SIG-M5 treated with dmso at 0.1 percent for 504 hours (cell line): Measurements from ENCODE around the gene PRKAG2.

Source experiments
- DNase-seq: peaks from one replicate; lab custom pipeline; 2025; ENCODE audit not compliant: unreplicated experiment; lab: John Stamatoyannopoulos, UW

The PRKAG2 gene

GRCh38 chr7:151603951-151604350 lies 273.0 kb downstream of the PRKAG2 start:
- DNase-seq, result no peak

DNA sequence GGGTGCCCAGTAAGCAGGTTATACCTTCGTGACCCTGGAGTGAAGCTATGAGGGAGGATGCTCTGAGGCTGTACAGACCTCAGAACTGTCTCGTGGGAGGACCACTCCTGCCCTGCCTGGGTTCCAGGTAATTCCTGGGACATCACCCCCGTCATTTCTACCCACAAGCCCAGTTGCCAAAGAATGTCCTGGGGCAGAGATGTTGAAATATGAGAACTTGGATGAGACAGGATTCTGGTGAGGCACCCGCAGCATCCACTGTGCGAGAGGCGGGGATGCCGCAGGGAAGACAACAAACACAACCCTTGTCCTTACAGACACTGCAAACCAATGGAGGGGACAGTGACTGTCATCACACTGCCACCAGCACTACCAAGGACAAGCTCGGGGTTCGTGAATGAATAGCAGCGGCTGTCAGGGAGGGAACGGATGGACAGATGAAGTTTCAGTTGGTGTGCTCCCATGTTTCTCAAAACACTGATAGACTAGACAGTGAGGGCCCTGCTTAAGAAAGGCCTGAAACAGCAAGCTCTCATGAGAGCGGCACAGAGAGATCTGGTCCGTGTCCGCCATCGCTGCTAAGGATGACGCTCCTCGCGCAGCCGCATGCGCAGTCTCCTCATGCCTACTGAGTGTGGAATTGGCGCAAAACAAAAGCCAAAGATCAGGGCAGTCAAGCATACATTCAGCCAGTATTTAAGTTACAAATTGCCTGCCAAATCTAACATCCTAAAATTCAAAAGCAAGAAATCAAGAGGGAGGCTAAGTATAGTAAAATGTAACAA lies 275.2 kb downstream of the PRKAG2 start:
- DNase-seq, result no peak

GRCh38 chr7:151600331-151600730 lies 276.6 kb downstream of the PRKAG2 start:
- DNase-seq, result no peak

GRCh38 chr7:151599401-151600227 lies 277.3 kb downstream of the PRKAG2 start:
- DNase-seq, result no peak

- no peak for DNase-seq
Measured at GRCh38 chr7:151597541-151598444, 279.1 kb downstream of the PRKAG2 start.

- peak; percentile 4 for DNase-seq
Measured at GRCh38 chr7:151595702-151596350, 281.1 kb downstream of the PRKAG2 start.

GRCh38 chr7:151592868-151593486 lies 283.9 kb downstream of the PRKAG2 start:
- no peak for DNase-seq

- DNase-seq, result no peak
Measured at GRCh38 chr7:151592330-151592729, 284.6 kb downstream of the PRKAG2 start.

GRCh38 chr7:151591866-151592265 lies 285.0 kb downstream of the PRKAG2 start:
- no peak for DNase-seq

- no peak for DNase-seq
Measured at GRCh38 chr7:151590850-151591771, 285.8 kb downstream of the PRKAG2 start.

GRCh38 chr7:151590071-151590849 lies 286.7 kb downstream of the PRKAG2 start:
- DNase-seq, result no peak

GRCh38 chr7:151588982-151589381 lies 287.9 kb downstream of the PRKAG2 start:
- no peak for DNase-seq

- no peak for DNase-seq
Measured at GRCh38 chr7:151586531-151587260, 290.2 kb downstream of the PRKAG2 start.

DNA sequence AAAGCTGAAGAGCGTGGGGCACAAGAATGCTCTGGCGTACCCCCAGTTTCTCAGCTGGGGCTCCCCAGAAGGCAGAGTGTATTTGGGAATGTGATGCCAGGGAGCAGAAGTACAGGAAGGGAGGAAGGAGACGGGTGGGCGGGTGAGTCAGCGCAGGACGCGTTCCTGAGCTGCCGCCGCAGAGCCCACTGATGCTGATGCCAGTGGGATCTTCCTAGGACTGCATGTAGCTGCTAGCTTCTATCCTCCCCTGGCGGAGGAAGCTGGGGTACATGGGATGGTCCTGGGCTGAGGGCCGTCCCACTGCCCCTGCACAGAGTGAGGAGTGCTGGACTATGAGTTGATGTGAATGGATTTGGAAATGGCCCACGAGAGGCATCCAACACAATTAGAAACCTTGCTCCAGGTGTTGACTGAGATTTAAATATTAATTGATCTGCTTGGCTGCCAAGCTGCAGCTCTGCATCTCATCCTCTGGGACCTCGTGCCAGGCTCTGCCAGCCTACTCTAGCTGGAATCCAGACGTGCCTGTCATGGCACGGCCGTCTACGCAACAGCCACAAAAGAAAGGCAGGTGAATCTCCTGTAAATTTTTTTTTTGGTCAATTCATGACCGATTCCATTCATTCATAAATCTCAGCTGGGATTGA lies 291.0 kb downstream of the PRKAG2 start:
- DNase-seq, result no peak

- DNase-seq, result no peak
Measured at GRCh38 chr7:151581741-151582140, 295.2 kb downstream of the PRKAG2 start.

GRCh38 chr7:151579644-151580043 lies 297.3 kb downstream of the PRKAG2 start:
- DNase-seq, result no peak

DNA sequence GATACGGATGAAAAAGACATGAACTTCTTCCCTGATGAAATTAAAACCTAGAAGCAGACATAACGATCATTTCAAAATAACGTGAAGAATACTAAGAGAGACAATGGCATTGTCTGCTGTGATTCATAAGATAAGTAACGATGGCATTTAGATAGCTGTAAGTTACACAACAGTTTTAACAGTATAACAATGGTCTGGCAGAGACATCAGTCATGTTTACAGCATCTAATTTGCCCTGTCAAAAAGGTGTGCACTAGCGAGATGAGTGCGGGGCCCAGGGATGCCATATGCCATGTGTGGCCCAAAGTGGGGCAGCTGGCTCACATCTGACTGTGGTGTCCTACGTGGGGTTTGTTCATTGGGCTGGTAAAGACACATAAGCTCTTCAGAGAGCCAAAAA lies 301.5 kb downstream of the PRKAG2 start:
- DNase-seq, result no peak
